Peyer's patch (tissue), 4 donors: ENCODE measurements around the gene ETHE1.

Source experiments
- POLR2A ChIP-seq, 2 donors: fragments of 450-650 bp; IDR thresholded peaks; one replicate each; pipeline ENCODE4 v1.5.1; 2017; ENCODE audit warnings: antibody characterized with exemption in 2 of 2, mild to moderate bottlenecking in 2 of 2, moderate library complexity in 2 of 2
- TF ChIP-seq, protein P1 (sequence below), 6 experiments: fragments of 450-650 bp in 4 of 6; fragments of 200-600 bp in 2 of 6; sonication (generic) in 1 of 6; IDR thresholded peaks; one replicate each; pipeline ENCODE4 v1.5.1; 2017 to 2019; ENCODE audit warnings: antibody characterized with exemption in 6 of 6, mild to moderate bottlenecking in 3 of 6, moderate library complexity in 1 of 6

GRCh38 chr19:43465468-43466120, 61.4 kb downstream of the ETHE1 start, which contains the start of gene LYPD3:
- TF ChIP-seq, protein P1, sequence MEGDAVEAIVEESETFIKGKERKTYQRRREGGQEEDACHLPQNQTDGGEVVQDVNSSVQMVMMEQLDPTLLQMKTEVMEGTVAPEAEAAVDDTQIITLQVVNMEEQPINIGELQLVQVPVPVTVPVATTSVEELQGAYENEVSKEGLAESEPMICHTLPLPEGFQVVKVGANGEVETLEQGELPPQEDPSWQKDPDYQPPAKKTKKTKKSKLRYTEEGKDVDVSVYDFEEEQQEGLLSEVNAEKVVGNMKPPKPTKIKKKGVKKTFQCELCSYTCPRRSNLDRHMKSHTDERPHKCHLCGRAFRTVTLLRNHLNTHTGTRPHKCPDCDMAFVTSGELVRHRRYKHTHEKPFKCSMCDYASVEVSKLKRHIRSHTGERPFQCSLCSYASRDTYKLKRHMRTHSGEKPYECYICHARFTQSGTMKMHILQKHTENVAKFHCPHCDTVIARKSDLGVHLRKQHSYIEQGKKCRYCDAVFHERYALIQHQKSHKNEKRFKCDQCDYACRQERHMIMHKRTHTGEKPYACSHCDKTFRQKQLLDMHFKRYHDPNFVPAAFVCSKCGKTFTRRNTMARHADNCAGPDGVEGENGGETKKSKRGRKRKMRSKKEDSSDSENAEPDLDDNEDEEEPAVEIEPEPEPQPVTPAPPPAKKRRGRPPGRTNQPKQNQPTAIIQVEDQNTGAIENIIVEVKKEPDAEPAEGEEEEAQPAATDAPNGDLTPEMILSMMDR (IDR thresholded peaks at IDR 0.05): no peak
- no peak for TF ChIP-seq POLR2A (IDR thresholded peaks at IDR 0.05)
